H9 (cell line): ENCODE data around the gene CSTPP1. TPM values are rescaled to one million over a fixed set of nuclear protein-coding genes. Genes with fewer than 3 reads are reported as not detected.

ENCODE experiments used
- DNase-seq: peaks from one replicate; pipeline ENCODE4 v3.0.0-alpha.2; 2017
- H2AFZ ChIP-seq: one replicate; pipeline ENCODE4 v1.6.1; 2013; ENCODE audit warnings: mild to moderate bottlenecking, low read length, control low read depth, moderate library complexity
- H2AK5ac ChIP-seq: 2 replicates; pipeline ENCODE4 v1.6.1; 2013; ENCODE audit warnings: low read length, control low read depth, mixed read lengths; ENCODE audit not compliant: insufficient read length
- H2BK120ac ChIP-seq: one replicate; pipeline ENCODE4 v1.6.1; 2013; ENCODE audit warnings: low read depth, mild to moderate bottlenecking, low read length, control low read depth, inconsistent platforms; ENCODE audit not compliant: poor library complexity, severe bottlenecking
- H2BK12ac ChIP-seq: 2 replicates; pipeline ENCODE4 v1.6.1; 2013; ENCODE audit warnings: low read length, control low read depth, mixed read lengths, low read depth; ENCODE audit not compliant: insufficient read length
- H2BK15ac ChIP-seq: 2 replicates; pipeline ENCODE4 v1.6.1; 2013; ENCODE audit warnings: low read depth, low read length, control low read depth
- H2BK20ac ChIP-seq: one replicate; pipeline ENCODE4 v1.6.1; 2013; ENCODE audit warnings: low read depth, mild to moderate bottlenecking, low read length, control low read depth, inconsistent platforms; ENCODE audit not compliant: poor library complexity, severe bottlenecking
- H2BK5ac ChIP-seq: 2 replicates; pipeline ENCODE4 v1.6.1; 2013; ENCODE audit warnings: low read length, control low read depth, mixed read lengths; ENCODE audit not compliant: insufficient read length
- H3K14ac ChIP-seq: 2 replicates; pipeline ENCODE4 v1.6.1; 2013; ENCODE audit warnings: low read length, control low read depth; ENCODE audit not compliant: insufficient read depth
- H3K18ac ChIP-seq: 2 replicates; pipeline ENCODE4 v1.6.1; 2013; ENCODE audit warnings: low read depth, mild to moderate bottlenecking, mixed read lengths, low read length, control low read depth; ENCODE audit not compliant: insufficient read length
- H3K23ac ChIP-seq: 2 replicates; pipeline ENCODE4 v1.6.1; 2013; ENCODE audit warnings: low read length, control low read depth, mixed read lengths, low read depth; ENCODE audit not compliant: insufficient read length
- H3K23me2 ChIP-seq: 2 replicates; pipeline ENCODE4 v1.6.1; 2013; ENCODE audit warnings: low read depth, mild to moderate bottlenecking, mixed read lengths, low read length, control low read depth; ENCODE audit not compliant: insufficient read length, poor library complexity, severe bottlenecking
- H3K27ac ChIP-seq: 2 replicates; pipeline ENCODE4 v1.5.1; 2013; ENCODE audit warnings: low read length, control low read depth, mixed read lengths, low read depth; ENCODE audit not compliant: insufficient read length
- H3K27me3 ChIP-seq: 2 replicates; pipeline ENCODE4 v1.6.1; 2013; ENCODE audit warnings: low read length, control low read depth, inconsistent platforms; ENCODE audit not compliant: insufficient read depth
- H3K4ac ChIP-seq: 2 replicates; pipeline ENCODE4 v1.6.1; 2013; ENCODE audit warnings: low read depth, mild to moderate bottlenecking, control low read depth, inconsistent platforms, low read length, moderate library complexity
- H3K4me1 ChIP-seq: 2 replicates; pipeline ENCODE4 v1.6.1; 2013; ENCODE audit warnings: low read length, control low read depth, inconsistent platforms; ENCODE audit not compliant: insufficient read depth
- H3K4me2 ChIP-seq: 2 replicates; pipeline ENCODE4 v1.6.1; 2013; ENCODE audit warnings: low read length, control low read depth, mixed read lengths; ENCODE audit not compliant: insufficient read length, insufficient read depth
- H3K56ac ChIP-seq: 2 replicates; pipeline ENCODE4 v1.6.1; 2013; ENCODE audit warnings: low read depth, mild to moderate bottlenecking, mixed read lengths, low read length, control low read depth; ENCODE audit not compliant: insufficient read length
- H3K79me1 ChIP-seq: 2 replicates; pipeline ENCODE4 v1.6.1; 2013; ENCODE audit warnings: low read depth, mild to moderate bottlenecking, moderate library complexity, low read length, control low read depth, inconsistent platforms; ENCODE audit not compliant: insufficient read depth, poor library complexity, severe bottlenecking
- H3K79me2 ChIP-seq: 2 replicates; pipeline ENCODE4 v1.6.1; 2013; ENCODE audit warnings: low read length, control low read depth, inconsistent platforms; ENCODE audit not compliant: insufficient read depth
- H3K9ac ChIP-seq: 2 replicates; pipeline ENCODE4 v1.6.1; 2013; ENCODE audit warnings: low read length, control low read depth, mixed read lengths; ENCODE audit not compliant: insufficient read length; ENCODE audit errors: extremely low read depth
- H3K9me3 ChIP-seq: one replicate; pipeline ENCODE4 v1.6.1; 2013; ENCODE audit warnings: low read depth, low read length, inconsistent platforms; ENCODE audit not compliant: control insufficient read depth
- H3T11ph ChIP-seq: one replicate; pipeline ENCODE4 v1.6.1; 2013; ENCODE audit warnings: mild to moderate bottlenecking, low read length, control low read depth, inconsistent platforms
- H4K20me1 ChIP-seq: one replicate; pipeline ENCODE4 v1.6.1; 2013; ENCODE audit not compliant: control insufficient read depth, insufficient read length, insufficient read depth
- H4K5ac ChIP-seq: 2 replicates; pipeline ENCODE4 v1.6.1; 2013; ENCODE audit warnings: low read depth, mild to moderate bottlenecking, mixed read lengths, low read length, control low read depth; ENCODE audit not compliant: insufficient read length
- H4K8ac ChIP-seq: replicated peaks from 2 replicates; pipeline ENCODE4 v1.6.1; 2013; ENCODE audit warnings: low read length, control low read depth, mixed read lengths, low read depth; ENCODE audit not compliant: insufficient read length
- H4K91ac ChIP-seq: 2 replicates; pipeline ENCODE4 v1.6.1; 2013; ENCODE audit warnings: low read depth, mild to moderate bottlenecking, moderate library complexity, mixed read lengths, low read length, control low read depth; ENCODE audit not compliant: insufficient read length
- H3K27ac Mint-ChIP-seq, 3 experiments: 2 replicates in 2 of 3; 3 replicates in 1 of 3; pipeline ENCODE4 v1.8.0; 2020 to 2021; ENCODE audit warnings: mixed read lengths in 3 of 3, mild to moderate bottlenecking in 1 of 3, moderate library complexity in 1 of 3
- H3K27me3 Mint-ChIP-seq: 2 replicates; pipeline ENCODE4 v1.8.0; 2021; ENCODE audit warnings: low read depth, mild to moderate bottlenecking, moderate library complexity, mixed read lengths
- H3K36me3 Mint-ChIP-seq, 3 experiments: 2 replicates in 2 of 3; 3 replicates in 1 of 3; pipeline ENCODE4 v1.8.0; 2020 to 2021; ENCODE audit warnings: low read depth in 3 of 3, mixed read lengths in 3 of 3; ENCODE audit not compliant: insufficient read depth in 1 of 3
- H3K4me1 Mint-ChIP-seq, 2 experiments: 2 replicates each; pipeline ENCODE4 v1.8.0; 2020; ENCODE audit warnings: mixed read lengths in 2 of 2
- H3K4me3 Mint-ChIP-seq, 2 experiments: 2 replicates in 1 of 2; 3 replicates in 1 of 2; pipeline ENCODE4 v1.8.0; 2020 to 2021; ENCODE audit warnings: mild to moderate bottlenecking in 2 of 2, mixed read lengths in 2 of 2, moderate library complexity in 1 of 2
- H3K9me3 Mint-ChIP-seq, 2 experiments: 2 replicates in 1 of 2; 3 replicates in 1 of 2; pipeline ENCODE4 v1.8.0; 2020; ENCODE audit warnings: mild to moderate bottlenecking in 2 of 2, mixed read lengths in 2 of 2, moderate library complexity in 1 of 2
- CTCF ChIP-seq: fragments of 200-600 bp; sonication (generic); conservative IDR thresholded peaks from 3 replicates; pipeline ENCODE4 v1.8.0; 2021; ENCODE audit warnings: antibody characterized with exemption, mild to moderate bottlenecking
- WGBS: extraction: QIAGEN DNeasy Blood & Tissue Kit; methylation state at CpG from one replicate; pipeline ENCODE4 v1.1.7; 2013; ENCODE audit warnings: missing lambda C conversion rate, low lambda C conversion rate, mixed read lengths; ENCODE audit not compliant: insufficient read length; ENCODE audit errors: extremely low coverage; 5-methylcytosine and 5-hydroxymethylcytosine counted together
- total RNA-seq: library from RNA; stranded (reverse); gene quantifications from 2 replicates; pipeline ENCODE4 v1.2.1, GENCODE V29; 2021

The CSTPP1 gene
- total RNA-seq, 1 experiment from 2014 or later: 21.2 TPM

- H3K27ac ChIP-seq: no peak overlapping the region
- H2AK5ac ChIP-seq: no peak overlapping the region
- no peak overlapping the region for H2BK120ac ChIP-seq
- H4K5ac ChIP-seq: no peak overlapping the region
- H2BK12ac ChIP-seq: no peak overlapping the region
- no peak overlapping the region for H3K18ac ChIP-seq
- H3K23ac ChIP-seq: no peak overlapping the region
- H3T11ph ChIP-seq: no peak overlapping the region
- Mint-ChIP-seq H3K9me3 (peaks cover 19 to 21% of the 10 kb centered on the region in 2 experiments), H3K27ac (no peak overlapping the region), H3K27me3 (no peaks in the 10 kb centered on the region; the same call in 1 of the 2 replicates), H3K36me3 (peaks cover 0 to 8% (median 8%) of the 10 kb centered on the region in 3 experiments; a peak in 5 of 7 replicates), H3K4me3 (no peak overlapping the region), H3K4me1 (no peaks in the 10 kb centered on the region)
- no peaks in the 10 kb centered on the region for H3K79me2 ChIP-seq
- no peak overlapping the region for H2BK15ac ChIP-seq
- no peaks in the 10 kb centered on the region for H3K23me2 ChIP-seq
- no peaks in the 10 kb centered on the region for H3K9me3 ChIP-seq
- no peak overlapping the region for H2BK5ac ChIP-seq
- H4K91ac ChIP-seq: no peak overlapping the region
- no peak overlapping the region for H3K9ac ChIP-seq
- no peaks in the 10 kb centered on the region for H3K27me3 ChIP-seq
- no peak overlapping the region for H3K14ac ChIP-seq
- no CpG with 5 or more reads among the region's 1 CpG for WGBS
- H3K4ac ChIP-seq: no peak overlapping the region
- H3K79me1 ChIP-seq: no peaks in the 10 kb centered on the region
- H2AFZ ChIP-seq: no peak overlapping the region
- no peak for TF ChIP-seq CTCF
- no peaks in the 10 kb centered on the region for H4K20me1 ChIP-seq
- H2BK20ac ChIP-seq: no peak overlapping the region
- H4K8ac ChIP-seq: no peak overlapping the region
- H3K4me1 ChIP-seq: no peaks in the 10 kb centered on the region
- H3K4me2 ChIP-seq: no peak overlapping the region
- DNase-seq: no peak
- no peak overlapping the region for H3K56ac ChIP-seq
These were observed 6.5 kb upstream of the CSTPP1 start for GRCh38 chr11:46930089-46930488.
